PC-3 (cell line): ENCODE data around the gene G6PC3.

ENCODE experiments used
- EZH2 ChIP-seq: fragments of 300-600 bp; sonication (generic); IDR thresholded peaks from one replicate; pipeline ENCODE4 v1.6.1; 2017; ENCODE audit warnings: antibody characterized with exemption, mild to moderate bottlenecking, low read length; ENCODE audit not compliant: unreplicated experiment
- EZH2phosphoT487 ChIP-seq: fragments of 300-600 bp; sonication (generic); IDR thresholded peaks from 2 replicates; pipeline ENCODE4 v1.6.1; 2018; ENCODE audit warnings: mild to moderate bottlenecking, antibody characterized with exemption, low read length, borderline replicate concordance

DNA sequence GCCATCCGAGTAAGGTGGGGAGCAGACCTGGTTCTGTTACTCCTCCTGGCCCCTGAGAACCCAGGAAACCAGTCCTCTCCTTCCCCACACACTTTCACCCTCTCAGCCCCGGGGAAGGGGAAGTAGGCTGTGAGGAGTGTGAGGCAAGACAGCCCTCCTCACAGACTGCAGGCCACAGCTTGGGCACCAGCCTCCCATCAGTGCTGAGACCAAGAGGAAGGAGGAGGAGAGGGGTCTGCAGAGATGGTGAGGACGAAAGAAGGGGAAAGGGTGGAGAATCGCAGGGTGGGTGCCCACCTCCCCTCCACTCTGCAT, 7.0 kb downstream of the G6PC3 start:
- TF ChIP-seq EZH2phosphoT487 (no peak), EZH2 (no peak)
